PC-9 (cell line): ENCODE results near the gene LAMC3. TPM values are rescaled to one million over a fixed set of nuclear protein-coding genes. Genes with fewer than 3 reads are reported as not detected.

Experiments used
- BruUV-seq: library from RNA; stranded (reverse); fragments of 400-500 nt; replicated peaks from 2 replicates; lab custom pipeline; 2021; lab: Mats Ljungman, UMichigan
- CTCF ChIA-PET: fragments of 300-600 bp; sonication (Branson Sonifier 250); formaldehyde crosslinking; loops from one replicate; lab custom pipeline; 2022; ENCODE audit warnings: antibody characterized with exemption; lab: Charles Lee
- POLR2A ChIA-PET: fragments of 300-600 bp; sonication (Branson Sonifier 250); formaldehyde crosslinking; loops from one replicate; lab custom pipeline; 2022; ENCODE audit warnings: antibody characterized with exemption; ENCODE audit not compliant: unreplicated experiment; lab: Charles Lee
- DNase-seq, 2 experiments: peaks; one replicate each; pipeline versions ENCODE4 v3.0.0 to v3.0.0-alpha.2; 2015 to 2022; ENCODE audit warnings: mixed read lengths in 1 of 2
- H2AFZ ChIP-seq: fragments of 200-600 bp; sonication (generic); 2 replicates; pipeline ENCODE4 v1.8.1; 2017; ENCODE audit warnings: antibody characterized with exemption
- H3F3A ChIP-seq: fragments of 200-600 bp; sonication (generic); 2 replicates; pipeline ENCODE4 v1.8.1; 2017; ENCODE audit warnings: antibody characterized with exemption, mild to moderate bottlenecking, low read depth; ENCODE audit not compliant: insufficient read depth
- H3K27ac ChIP-seq: fragments of 200-600 bp; sonication (generic); 2 replicates; pipeline ENCODE4 v1.6.1; 2016; ENCODE audit warnings: mixed run types
- H3K27me3 ChIP-seq: fragments of 200-600 bp; sonication (generic); 2 replicates; pipeline ENCODE4 v1.6.1; 2016; ENCODE audit warnings: low read depth, mixed run types; ENCODE audit not compliant: insufficient read depth
- H3K36me3 ChIP-seq: fragments of 200-600 bp; sonication (generic); 2 replicates; pipeline ENCODE4 v1.6.1; 2016; ENCODE audit warnings: low read depth, mixed run types
- H3K4me1 ChIP-seq: fragments of 200-600 bp; sonication (generic); replicated peaks from 2 replicates; pipeline ENCODE4 v1.6.1; 2016; ENCODE audit warnings: mixed run types; ENCODE audit not compliant: insufficient read depth
- H3K4me2 ChIP-seq: fragments of 200-600 bp; sonication (generic); 2 replicates; pipeline ENCODE4 v1.6.1; 2017; ENCODE audit warnings: mixed run types
- H3K4me3 ChIP-seq: fragments of 200-600 bp; sonication (generic); 2 replicates; pipeline ENCODE4 v1.6.1; 2016; ENCODE audit warnings: mixed run types
- H3K79me2 ChIP-seq: fragments of 200-600 bp; sonication (generic); 2 replicates; pipeline ENCODE4 v1.6.1; 2017; ENCODE audit warnings: low read depth, mixed run types
- H3K9me2 ChIP-seq: fragments of 200-600 bp; sonication (generic); 2 replicates; pipeline ENCODE4 v1.8.1; 2017; ENCODE audit warnings: mild to moderate bottlenecking; ENCODE audit not compliant: insufficient read depth
- H3K9me3 ChIP-seq: fragments of 200-600 bp; sonication (generic); 2 replicates; pipeline ENCODE4 v1.8.1; 2016; ENCODE audit warnings: low read depth; ENCODE audit not compliant: insufficient read depth
- H4K20me1 ChIP-seq: fragments of 200-600 bp; sonication (generic); 2 replicates; pipeline ENCODE4 v1.8.1; 2017; ENCODE audit not compliant: insufficient read depth
- EZH2 ChIP-seq: fragments of 200-600 bp; sonication (generic); IDR thresholded peaks from 2 replicates; pipeline ENCODE4 v1.8.0; 2017; ENCODE audit warnings: antibody characterized with exemption, low read depth
- intact Hi-C: fragments of 100-400 bp; cut with micrococcal nuclease; formaldehyde crosslinking; loops from one replicate; pipeline ENCODE4 v1.10.0; 2022; ENCODE audit not compliant: unreplicated experiment
- total RNA-seq: library from RNA; stranded (reverse); gene quantifications from 2 replicates; pipeline ENCODE4 v1.2.3, GENCODE V29; 2021
- TF ChIP-seq, protein P1 (sequence below): fragments of 200-600 bp; sonication (generic); conservative IDR thresholded peaks from 2 replicates; pipeline ENCODE4 v1.6.1; 2017; ENCODE audit warnings: mixed run types, antibody characterized with exemption, mild to moderate bottlenecking, moderate library complexity

Gene LAMC3
- total RNA-seq, 1 experiment from 2014 or later: 0.41 TPM

DNA sequence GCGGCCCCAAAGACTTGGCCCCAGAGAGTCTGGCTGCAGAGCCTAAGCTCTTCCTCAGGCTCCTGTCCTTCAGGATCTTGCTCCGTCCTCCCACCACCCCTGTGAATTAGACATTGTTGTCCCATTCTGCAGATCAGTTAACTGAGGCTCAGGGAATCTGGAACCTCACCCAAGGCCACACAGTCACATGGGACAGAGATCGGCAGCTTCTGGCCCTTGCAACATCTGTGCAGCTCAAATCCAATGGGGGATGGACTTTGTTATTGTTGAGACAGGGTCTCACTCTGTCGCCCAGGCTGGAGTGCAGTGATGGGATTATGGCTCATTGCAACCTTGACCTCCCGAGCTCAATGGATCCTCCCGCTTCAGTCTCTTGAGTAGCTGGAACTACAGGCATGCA, 23.9 kb upstream of the LAMC3 start:
- no peak overlapping the region for H3K27ac ChIP-seq
- no TSS peak for BruUV-seq
- ChIA-PET POLR2A (interaction anchor here (0.5 to 0.7 kb wide), 2 partner anchors 13 to 57 kb away, joined by 6 to 11 read pairs; no protein-coding TSS in a partner anchor), CTCF (interaction anchor here (0.5 to 1.3 kb wide), 2 partner anchors 13 to 22 kb away, joined by 3 read pairs; no protein-coding TSS in a partner anchor)
- no peaks in the 10 kb centered on the region for H3K4me1 ChIP-seq
- H3K9me2 ChIP-seq: no peaks in the 10 kb centered on the region
- peaks cover 39% of the 10 kb centered on the region for H3K27me3 ChIP-seq
- intact Hi-C loops: no loop called here
- TF ChIP-seq EZH2: no peak
- TF ChIP-seq, protein P1, sequence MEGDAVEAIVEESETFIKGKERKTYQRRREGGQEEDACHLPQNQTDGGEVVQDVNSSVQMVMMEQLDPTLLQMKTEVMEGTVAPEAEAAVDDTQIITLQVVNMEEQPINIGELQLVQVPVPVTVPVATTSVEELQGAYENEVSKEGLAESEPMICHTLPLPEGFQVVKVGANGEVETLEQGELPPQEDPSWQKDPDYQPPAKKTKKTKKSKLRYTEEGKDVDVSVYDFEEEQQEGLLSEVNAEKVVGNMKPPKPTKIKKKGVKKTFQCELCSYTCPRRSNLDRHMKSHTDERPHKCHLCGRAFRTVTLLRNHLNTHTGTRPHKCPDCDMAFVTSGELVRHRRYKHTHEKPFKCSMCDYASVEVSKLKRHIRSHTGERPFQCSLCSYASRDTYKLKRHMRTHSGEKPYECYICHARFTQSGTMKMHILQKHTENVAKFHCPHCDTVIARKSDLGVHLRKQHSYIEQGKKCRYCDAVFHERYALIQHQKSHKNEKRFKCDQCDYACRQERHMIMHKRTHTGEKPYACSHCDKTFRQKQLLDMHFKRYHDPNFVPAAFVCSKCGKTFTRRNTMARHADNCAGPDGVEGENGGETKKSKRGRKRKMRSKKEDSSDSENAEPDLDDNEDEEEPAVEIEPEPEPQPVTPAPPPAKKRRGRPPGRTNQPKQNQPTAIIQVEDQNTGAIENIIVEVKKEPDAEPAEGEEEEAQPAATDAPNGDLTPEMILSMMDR: no peak
- no peaks in the 10 kb centered on the region for H4K20me1 ChIP-seq
- H3K36me3 ChIP-seq: no peaks in the 10 kb centered on the region
- no peak overlapping the region for H3K4me2 ChIP-seq
- H3K9me3 ChIP-seq: no peaks in the 10 kb centered on the region
- H3K4me3 ChIP-seq: no peak overlapping the region
- no peak for DNase-seq
- H2AFZ ChIP-seq: no peak overlapping the region
- H3F3A ChIP-seq: no peaks in the 10 kb centered on the region
- H3K79me2 ChIP-seq: no peaks in the 10 kb centered on the region

DNA sequence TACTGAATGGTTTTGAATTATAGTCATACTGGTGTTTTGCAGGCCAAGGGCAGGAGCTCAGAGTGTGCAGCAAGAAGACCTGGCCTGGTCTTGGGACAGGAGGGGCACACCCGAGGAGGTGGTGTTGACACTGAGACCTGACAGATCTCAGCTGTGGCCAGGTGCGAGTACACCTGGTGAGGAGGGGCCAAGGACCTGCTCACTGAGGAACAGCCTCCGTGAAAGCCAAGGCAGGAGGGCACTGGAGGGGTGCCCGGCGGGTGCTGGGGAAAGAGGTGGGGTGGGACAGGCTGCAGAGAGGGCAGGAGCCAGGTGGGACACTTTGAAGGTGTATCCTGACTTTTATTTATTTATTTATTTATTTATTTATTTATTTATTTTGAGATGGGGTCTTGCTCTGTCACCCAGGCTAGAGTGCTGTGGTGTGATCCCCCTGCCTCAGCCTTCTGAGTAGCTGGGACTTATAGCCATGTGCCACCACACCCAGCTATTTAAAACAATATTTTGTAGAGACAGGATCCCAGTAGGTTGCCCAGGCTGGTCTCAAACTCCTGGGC, 23.3 kb upstream of the LAMC3 start:
- Histone ChIP-seq H3K36me3 (no peaks in the 10 kb centered on the region), H3K27ac (no peak overlapping the region), H3K4me3 (no peak overlapping the region), H3K9me3 (no peaks in the 10 kb centered on the region), H4K20me1 (no peaks in the 10 kb centered on the region), H3K79me2 (no peaks in the 10 kb centered on the region), H3K4me2 (no peak overlapping the region), H3K4me1 (no peaks in the 10 kb centered on the region), H3F3A (no peaks in the 10 kb centered on the region), H2AFZ (no peak overlapping the region), H3K27me3 (peaks cover 32% of the 10 kb centered on the region), H3K9me2 (no peaks in the 10 kb centered on the region)
- CTCF ChIA-PET: interaction anchor here (1.3 kb wide), 1 partner anchor 12 kb away, joined by 3 read pairs; no protein-coding TSS in a partner anchor
- intact Hi-C loops: no loop called here
- no TSS peak for BruUV-seq
- POLR2A ChIA-PET: interaction anchor here (0.5 kb wide), 1 partner anchor 58 kb away, joined by 11 read pairs; no protein-coding TSS in a partner anchor
- TF ChIP-seq EZH2: no peak
- TF ChIP-seq, protein P1: no peak
- no peak for DNase-seq

DNA sequence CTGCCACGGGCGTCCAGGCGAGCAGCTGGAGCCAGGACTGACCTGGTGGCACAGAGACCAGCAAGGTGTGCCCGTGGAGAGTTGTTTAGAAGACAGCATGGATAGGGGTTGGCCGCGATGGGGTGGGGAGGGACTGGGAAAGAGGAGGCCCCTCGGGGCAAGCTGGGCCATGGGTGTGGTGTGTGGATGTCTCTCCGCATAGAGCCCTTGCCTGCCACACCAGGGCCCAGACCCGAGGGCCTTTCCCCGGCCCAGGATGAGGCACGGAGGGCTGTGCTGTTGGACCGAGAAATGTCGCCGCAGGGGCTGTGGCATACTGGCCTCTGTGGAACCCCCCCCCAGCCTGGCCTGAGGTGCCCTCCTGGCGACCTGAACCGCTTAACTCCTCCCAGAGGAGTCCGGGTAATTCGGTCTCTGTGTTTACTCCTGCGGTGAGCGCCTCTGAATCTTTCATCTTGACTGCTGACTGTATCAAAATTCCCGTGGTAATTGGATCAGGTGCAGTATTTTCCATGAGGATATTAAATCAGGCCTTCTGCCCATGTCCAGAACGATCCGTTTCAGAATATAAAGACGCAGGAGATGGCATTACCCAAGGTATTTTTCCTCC, 22.5 kb upstream of the LAMC3 start:
- no peaks in the 10 kb centered on the region for H3K79me2 ChIP-seq
- H3K27me3 ChIP-seq: peaks cover 26% of the 10 kb centered on the region
- H3K9me2 ChIP-seq: no peaks in the 10 kb centered on the region
- ChIA-PET CTCF (no interaction called here), POLR2A (no interaction called here)
- no peak for TF ChIP-seq EZH2
- TF ChIP-seq, protein P1: no peak
- H3K9me3 ChIP-seq: no peaks in the 10 kb centered on the region
- H2AFZ ChIP-seq: no peak overlapping the region
- H3K4me3 ChIP-seq: no peak overlapping the region
- BruUV-seq: no TSS peak
- H3K27ac ChIP-seq: no peak overlapping the region
- H3K4me2 ChIP-seq: no peak overlapping the region
- H3F3A ChIP-seq: no peaks in the 10 kb centered on the region
- H3K4me1 ChIP-seq: no peaks in the 10 kb centered on the region
- no peaks in the 10 kb centered on the region for H3K36me3 ChIP-seq
- no peaks in the 10 kb centered on the region for H4K20me1 ChIP-seq
- no peak for DNase-seq
- intact Hi-C loops: no loop called here
